HG03460 (cell line): ENCODE data around the gene DOC2A.
"Not testable (repeated sequence)": the region's sequence is repeated elsewhere in the genome, so short reads cannot be mapped to it uniquely, and the experiment has no call there.

Experiments
- ATAC-seq: cut with Tn5 transposase; IDR thresholded peaks from one replicate; pipeline ENCODE4 v1.9.1; 2021; ENCODE audit not compliant: unreplicated experiment

DOC2A gene

GRCh38 chr16:30027588-30028437 lies 17.0 kb upstream of the DOC2A start:
- no peak for ATAC-seq

DNA sequence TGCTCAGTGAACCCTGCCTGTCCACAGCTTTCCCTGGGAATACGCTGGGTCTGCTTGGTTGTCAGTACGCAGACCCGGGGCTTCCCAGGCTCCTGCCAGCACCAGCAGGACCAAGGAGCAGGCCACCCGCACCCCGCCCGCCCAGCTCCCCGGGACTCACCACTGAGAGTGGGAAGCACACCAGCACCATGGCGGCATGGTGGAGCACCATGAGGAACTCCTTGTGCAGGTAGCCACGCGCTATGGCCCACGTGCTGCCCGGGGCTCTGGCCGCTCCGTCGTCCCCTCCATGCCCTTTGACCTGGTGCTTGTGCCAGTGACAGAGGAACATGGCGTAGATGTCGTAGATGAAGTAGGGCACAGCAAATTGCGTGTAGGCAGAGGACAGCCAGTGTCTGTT lies 15.6 kb upstream of the DOC2A start:
- no peak for ATAC-seq

DNA sequence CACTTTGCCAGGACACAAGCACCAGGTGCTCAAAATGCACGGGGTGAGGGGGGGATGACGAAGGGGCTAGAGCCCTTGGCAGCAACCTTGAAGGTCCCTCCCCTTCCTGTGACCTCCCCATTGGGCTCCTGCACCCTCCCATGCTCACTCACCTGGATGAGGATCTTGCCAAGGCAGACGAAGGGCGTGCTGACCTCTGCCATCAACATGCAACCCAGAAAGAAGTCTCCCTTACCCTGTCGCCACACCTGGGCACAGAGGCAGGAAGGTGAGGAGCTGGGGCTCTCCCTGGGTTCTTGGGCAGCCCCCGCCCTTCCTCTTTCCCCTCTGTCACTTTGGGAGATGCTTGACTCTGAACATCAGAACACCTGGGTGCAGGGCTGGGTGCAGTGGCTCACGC lies 14.7 kb upstream of the DOC2A start:
- no peak for ATAC-seq

DNA sequence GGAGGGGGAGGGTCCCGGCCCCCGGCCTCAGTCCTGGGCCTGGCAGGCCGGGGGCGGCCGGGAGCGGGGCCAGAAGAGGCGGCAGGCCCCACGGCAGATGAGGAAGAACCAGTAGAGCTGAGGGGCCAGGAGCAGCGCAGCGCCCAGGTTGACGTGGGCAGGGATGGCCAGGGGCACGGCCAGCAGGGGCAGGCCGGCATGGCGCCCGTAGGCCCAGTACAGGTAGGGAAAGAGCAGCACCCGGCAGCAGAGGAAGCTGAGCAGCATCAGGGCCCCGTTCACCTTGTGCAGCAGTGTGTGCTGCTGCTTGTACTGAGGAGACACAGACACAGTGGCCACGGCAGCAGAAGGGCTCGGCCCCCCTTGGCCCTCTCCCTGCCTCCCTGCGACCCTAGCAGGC lies 14.3 kb upstream of the DOC2A start:
- no peak for ATAC-seq

DNA sequence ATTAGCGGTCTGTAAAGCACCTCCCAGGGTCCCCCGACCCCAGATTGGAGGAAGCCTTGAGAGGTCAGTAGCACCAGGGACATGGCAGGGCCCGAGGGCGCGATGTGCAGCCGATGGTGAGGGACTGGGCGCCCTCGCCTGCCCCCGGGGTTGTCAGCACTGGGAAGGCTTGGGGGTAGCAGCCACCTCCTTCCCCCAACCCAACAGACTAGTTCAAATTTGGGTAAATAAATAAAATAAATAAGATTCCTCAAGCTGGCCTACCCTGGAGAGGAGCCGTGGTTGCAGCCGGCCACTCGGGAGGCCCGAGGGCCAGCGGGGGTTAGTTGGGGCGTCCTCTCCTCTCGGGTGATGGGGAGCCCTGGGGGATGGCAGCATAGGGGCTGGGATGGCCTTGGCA lies 13.6 kb upstream of the DOC2A start:
- ATAC-seq, result no peak

DNA sequence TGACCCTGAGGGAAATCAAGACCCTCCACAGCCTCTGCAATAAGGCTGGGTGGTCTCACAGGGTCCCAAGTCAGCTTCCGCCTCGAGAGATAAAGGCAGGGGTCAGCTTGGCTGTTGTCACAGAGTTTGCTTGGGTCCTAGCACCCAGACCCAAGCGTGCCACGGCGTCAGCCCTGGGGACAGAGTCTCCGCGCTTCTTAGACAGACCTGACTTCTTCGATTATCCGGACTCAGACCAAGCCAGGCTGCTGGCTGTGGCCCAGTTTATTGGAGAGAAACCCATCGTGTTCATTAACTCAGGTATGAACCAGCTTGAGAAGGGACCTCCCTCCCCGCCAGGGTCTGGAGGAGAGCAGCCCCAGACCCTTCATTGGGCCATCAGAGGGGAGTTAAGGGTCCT lies 12.8 kb upstream of the DOC2A start:
- ATAC-seq, result no peak

DNA sequence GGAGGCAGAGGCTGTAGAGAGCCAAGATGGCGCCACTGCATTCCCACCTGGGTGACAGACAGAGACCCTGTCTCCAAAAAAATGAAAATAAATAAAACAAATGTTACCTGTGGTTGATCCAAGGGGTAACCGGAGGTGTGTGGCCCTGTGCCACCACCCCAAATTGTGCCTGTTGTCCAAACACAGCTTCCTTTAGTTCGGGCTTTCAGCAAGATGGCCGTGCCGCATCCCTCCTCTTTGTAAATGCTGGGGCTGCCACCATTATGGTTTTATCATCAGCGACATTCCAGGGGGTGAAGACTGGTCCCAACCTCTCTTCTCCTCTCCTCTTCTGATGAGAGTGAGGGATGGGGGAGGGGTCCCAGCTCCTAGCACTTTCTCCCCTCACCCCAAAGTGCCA lies 12.1 kb upstream of the DOC2A start, which contains the start of gene C16orf92:
Gene C16orf92, plus strand, starts transcription at position 312 of the 400 bp plus-strand sequence. CDS start 143 bp downstream, outside the sequence.
- ATAC-seq, result no peak

GRCh38 chr16:30018731-30019158 lies 7.9 kb upstream of the DOC2A start:
- ATAC-seq, result no peak

GRCh38 chr16:30017937-30018336 lies 7.1 kb upstream of the DOC2A start:
- ATAC-seq, result not testable (repeated sequence)

DNA sequence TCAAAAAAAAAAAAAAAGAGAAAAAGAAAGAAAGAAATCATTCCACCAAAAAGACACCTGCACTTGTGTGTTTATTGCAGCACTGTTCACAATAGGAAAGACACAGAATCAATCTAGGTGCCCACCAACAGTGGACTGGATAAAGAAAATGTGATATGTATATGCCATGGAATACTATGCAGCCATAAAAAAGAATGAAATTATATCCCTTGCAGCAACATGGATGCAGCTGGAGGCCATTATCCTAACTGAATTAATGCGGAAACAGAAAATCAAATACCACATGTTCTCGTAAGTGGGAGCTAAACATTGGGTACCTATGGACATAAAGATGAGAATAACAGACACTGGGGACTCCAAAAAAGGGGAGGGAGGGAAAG lies 6.4 kb upstream of the DOC2A start:
- ATAC-seq, result no peak

GRCh38 chr16:30016555-30017276 lies 5.9 kb upstream of the DOC2A start:
- ATAC-seq, result no peak

GRCh38 chr16:30015450-30015849 lies 4.6 kb upstream of the DOC2A start:
- ATAC-seq, result not testable (repeated sequence)

- ATAC-seq, result not testable (repeated sequence)
Observed at GRCh38 chr16:30012598-30012997, 1.8 kb upstream of the DOC2A start.

DNA sequence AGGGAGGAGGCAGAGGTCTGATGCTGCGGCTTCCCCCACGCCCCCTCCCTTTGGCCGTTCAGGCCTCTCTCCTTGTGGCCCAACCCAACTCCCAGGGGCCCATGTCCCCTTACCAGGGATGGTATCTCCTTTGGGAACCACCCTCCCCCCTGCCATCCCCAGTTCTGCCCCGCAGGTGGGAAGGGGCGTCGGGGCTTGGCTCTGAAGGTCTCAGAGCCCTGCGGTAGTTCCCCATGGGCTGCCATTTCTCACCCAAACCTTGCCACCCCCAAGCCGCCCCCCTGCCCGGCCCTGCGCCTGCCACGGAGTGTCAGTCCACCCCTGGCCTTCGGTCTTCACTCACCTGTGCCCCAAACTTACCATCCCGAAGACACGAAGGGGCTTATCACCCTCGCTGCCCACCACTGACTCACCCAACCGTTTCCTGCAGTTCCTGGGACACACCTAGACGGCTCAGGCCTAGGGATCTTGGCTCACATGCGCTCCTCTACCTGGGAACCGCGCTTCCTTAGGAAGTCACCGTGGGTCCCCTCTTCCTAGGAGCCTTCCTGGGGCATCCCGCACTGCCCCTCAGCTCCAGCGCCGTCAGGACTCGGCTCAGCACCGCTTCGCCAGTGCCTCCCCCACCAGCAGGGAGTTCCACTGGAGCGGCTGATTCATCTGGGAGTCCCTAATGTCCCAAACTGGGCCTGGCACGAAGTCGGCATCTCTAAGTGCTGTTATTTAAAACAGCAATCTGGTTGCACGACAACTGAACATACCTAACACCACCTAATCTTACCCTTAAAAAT lies 1.1 kb upstream of the DOC2A start:
- no peak for ATAC-seq

DNA sequence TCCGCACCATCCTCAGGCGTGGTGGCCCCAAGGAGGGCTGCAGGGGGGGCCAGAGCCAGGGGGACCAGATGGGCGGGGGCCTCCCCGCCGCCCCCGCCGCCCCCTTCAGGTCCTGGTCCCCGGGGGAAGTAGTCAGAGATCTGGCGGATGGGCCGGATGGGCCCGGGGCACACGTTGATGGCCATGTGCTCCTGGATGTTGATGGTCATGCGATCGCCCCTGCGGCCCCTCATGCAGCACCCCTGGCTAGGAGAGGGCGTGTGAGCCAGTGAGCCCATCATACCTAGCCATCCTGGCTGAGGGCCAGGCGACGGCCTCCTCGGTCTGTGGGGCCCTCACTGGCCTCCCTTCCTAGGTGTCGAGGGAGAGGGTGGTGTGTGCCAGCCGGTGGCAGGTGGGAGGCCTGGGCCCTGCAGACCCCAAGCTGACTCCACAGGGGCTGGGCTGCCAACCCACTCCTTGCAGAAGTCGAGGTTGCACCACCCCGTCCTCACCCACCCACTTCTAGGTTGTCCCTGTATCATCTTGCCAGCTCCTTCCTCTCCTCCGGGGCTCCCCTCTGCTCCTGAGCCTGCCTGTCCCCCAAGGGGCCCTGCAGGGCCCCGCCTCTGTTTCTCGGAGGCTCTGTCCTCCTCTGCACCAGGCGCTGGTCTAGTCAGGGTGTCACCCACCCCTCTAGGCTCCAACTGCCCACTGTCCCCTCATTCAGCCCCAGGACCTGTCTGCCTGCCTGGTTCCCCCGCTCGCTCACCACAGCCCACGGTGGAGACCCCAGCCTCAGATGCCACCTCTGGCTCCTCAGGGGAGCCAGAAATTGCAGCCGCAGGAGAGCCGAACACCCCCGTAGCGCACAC lies 610 bp downstream of the DOC2A start:
- no peak for ATAC-seq

DNA sequence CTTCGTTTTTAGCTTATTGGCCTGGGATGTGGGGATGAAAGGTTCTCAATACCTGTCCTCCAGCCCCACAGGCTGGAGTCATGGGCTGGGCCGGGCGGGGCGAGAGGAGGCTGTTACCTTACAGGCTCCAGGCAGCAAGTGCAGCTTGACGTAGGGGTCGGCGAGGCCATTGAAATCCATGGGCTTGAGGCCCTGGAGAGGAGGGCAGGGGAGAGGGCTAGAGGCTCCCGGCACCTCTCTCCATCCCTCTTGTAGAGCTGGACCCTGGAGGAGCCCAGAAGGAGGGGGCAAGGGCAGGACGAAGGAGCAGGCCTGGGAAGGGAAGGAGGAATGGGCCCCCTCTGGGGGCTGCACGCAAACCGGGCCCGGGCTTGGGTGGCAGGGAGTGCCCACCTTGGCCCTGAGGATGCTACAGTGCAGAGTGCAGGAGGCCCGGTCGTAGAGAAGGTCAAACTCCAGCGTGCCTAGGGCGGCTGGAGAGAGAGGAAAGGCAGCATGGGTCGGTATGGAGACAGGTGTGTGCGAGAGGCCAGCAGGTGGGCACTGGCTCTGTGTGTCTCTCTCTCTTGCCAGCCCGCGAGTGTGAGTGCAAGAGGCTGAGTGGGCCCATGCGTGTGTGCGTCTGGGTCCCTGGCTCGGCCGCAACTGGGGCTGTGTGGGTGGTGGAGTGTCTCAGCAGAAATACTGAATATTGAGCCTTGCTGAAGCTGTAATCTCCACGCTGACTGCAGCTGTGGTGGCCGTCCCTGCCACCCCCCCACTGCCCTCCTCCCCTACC lies 1.6 kb downstream of the DOC2A start:
- no peak for ATAC-seq

DNA sequence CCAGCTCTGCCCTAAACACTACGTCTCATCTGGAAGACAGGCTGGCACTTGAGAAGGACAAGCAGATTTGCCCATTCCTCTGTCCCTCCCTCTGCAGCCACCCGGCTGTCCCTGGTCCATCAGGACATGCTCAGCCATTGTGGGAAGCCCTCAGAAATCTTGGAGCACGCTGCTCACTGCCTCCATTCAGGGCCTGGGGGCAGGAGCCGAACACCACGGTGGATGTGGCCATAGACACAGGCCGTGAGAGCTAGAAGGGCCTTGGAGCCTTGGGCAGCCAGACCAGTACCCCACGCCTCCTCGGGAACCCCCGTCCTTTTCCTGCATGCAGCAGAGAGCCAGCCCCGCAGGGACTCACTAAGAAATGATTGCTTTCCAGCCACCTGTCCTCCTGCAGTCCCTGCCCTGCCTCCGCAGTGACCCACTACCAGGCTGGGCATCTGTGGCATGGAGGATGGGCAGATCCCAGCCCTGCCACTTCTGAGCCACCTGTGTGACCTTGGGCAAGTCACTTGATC lies 3.4 kb downstream of the DOC2A start:
- no peak for ATAC-seq

DNA sequence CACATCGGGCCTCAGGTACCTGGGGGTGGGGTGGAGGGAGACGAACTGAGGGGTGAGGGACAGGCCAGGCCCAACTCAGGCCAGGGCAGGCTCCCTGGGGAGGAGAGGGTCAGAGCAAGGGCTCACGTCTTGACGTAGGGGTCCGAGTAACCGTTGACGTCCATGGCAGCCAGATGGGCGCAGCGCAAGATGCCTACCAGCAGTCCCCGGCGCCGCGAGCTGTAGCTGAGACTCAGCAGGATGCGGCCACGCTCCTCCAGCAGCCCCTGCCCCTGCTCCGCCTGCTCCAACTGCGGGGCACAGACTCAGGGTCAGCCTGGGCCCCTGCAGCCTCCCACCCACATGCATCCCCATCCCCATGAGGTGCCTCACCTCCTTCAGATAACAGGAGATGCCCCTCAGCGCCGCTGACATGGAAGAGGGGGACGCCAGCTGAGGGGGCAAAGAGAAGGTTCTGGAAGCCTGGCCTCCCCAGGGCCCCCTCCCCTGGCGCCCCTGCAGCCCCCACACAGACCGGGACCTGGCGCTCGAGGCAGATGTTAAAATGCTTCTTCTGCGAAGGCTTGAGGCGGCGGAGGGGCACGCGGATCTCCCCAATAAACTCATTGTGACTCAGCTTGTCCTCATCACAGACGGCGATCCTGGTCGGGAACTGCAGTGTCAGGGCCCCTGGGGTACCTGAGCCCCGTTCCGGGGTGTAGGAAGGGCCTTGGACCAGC lies 4.0 kb downstream of the DOC2A start:
- ATAC-seq, result no peak

GRCh38 chr16:30006095-30006473 lies 4.7 kb downstream of the DOC2A start:
- no peak for ATAC-seq
